HepG2 (cell line): ENCODE data around the gene RNH1. TPM values are rescaled to one million over a fixed set of nuclear protein-coding genes. Genes with fewer than 3 reads are reported as not detected.

Experiments
- ATF2 ChIP-seq: sonication (generic); formaldehyde crosslinking; IDR thresholded peaks from 2 replicates; pipeline ENCODE4 v1.4.0; 2020; ENCODE audit warnings: missing genetic modification reagents
- ATF6 ChIP-seq: sonication (generic); formaldehyde crosslinking; conservative IDR thresholded peaks from 2 replicates; pipeline ENCODE4 v1.4.0; 2020; ENCODE audit warnings: missing genetic modification reagents
- FOXC1 ChIP-seq: sonication (generic); formaldehyde crosslinking; IDR thresholded peaks from 2 replicates; pipeline ENCODE4 v1.8.0; 2022; ENCODE audit warnings: mild to moderate bottlenecking, missing genetic modification reagents, borderline replicate concordance
- HNF1A ChIP-seq, 2 experiments: sonication (generic) in 1 of 2; formaldehyde crosslinking in 1 of 2; IDR thresholded peaks; 2 replicates each; pipeline versions ENCODE4 v1.4.0 to v1.6.1; 2016 to 2020; ENCODE audit warnings: borderline replicate concordance in 1 of 2, low read depth in 1 of 2, mild to moderate bottlenecking in 1 of 2, missing genetic modification reagents in 1 of 2
- NR2F6 ChIP-seq, 2 experiments: IDR thresholded peaks; 2 replicates each; pipeline ENCODE4 v1.6.1; 2016; ENCODE audit warnings: antibody characterized with exemption in 1 of 2, mild to moderate bottlenecking in 1 of 2
- YY1 ChIP-seq: IDR thresholded peaks from 2 replicates; pipeline ENCODE4 v1.6.1; 2011; ENCODE audit warnings: low read length, low read depth, moderate library complexity, mild to moderate bottlenecking; ENCODE audit not compliant: insufficient read depth, insufficient replicate concordance
- ZBED4 ChIP-seq: sonication (generic); formaldehyde crosslinking; IDR thresholded peaks from 2 replicates; pipeline ENCODE4 v1.4.0; 2020; ENCODE audit warnings: missing genetic modification reagents, borderline replicate concordance
- ZNF512B ChIP-seq: sonication (generic); formaldehyde crosslinking; IDR thresholded peaks from 2 replicates; pipeline ENCODE4 v1.5.1; 2020; ENCODE audit warnings: missing genetic modification reagents, mild to moderate bottlenecking, borderline replicate concordance
- ZNF597 ChIP-seq: sonication (generic); formaldehyde crosslinking; IDR thresholded peaks from 2 replicates; pipeline ENCODE4 v1.5.0; 2020; ENCODE audit warnings: missing genetic modification reagents
- polyA plus RNA-seq, 8 experiments: library from polyadenylated mRNA; depleted of rRNA in 3 of 8; stranded (reverse) in 7 of 8; unstranded in 1 of 8; fragments of >200 nt; fragmentation: Illumina TruSeq in 4 of 8; extraction: Trizol in 4 of 8; gene quantifications; 2 replicates each; pipeline versions ENCODE4 v1.2.1 to v1.2.3, GENCODE V29; 2011 to 2016; ENCODE audit warnings: low read depth in 4 of 8, missing spikeins in 1 of 8, mixed read lengths in 1 of 8; ENCODE audit not compliant: insufficient read depth in 1 of 8
- total RNA-seq, 5 experiments: library from RNA; depleted of rRNA; stranded (reverse); fragments of >200 nt; fragmentation: Illumina TruSeq; extraction: Trizol; gene quantifications; 2 replicates each; pipeline ENCODE4 v1.2.3, GENCODE V29; 2016; ENCODE audit warnings: low read depth in 1 of 5

RNH1 gene
- total and polyA plus RNA-seq, 2 of the 13 experiments (the other 11 are each of a cell fraction or from before 2014, with no cell fraction given) = 36.0 to 74.1 TPM

- TF ChIP-seq HNF1A (IDR thresholded peaks at IDR 0.05; ENCODE audit: low read depth) (no peak), HNF1A (CRISPR knock-in tag; IDR thresholded peaks at IDR 0.05; ENCODE audit: borderline replicate concordance) (0 out of 2 replicates have a peak, but pooled peaks have one; percentile 42), ATF6 (CRISPR knock-in tag) (no peak), ZNF512B (CRISPR knock-in tag) (no peak), ZBED4 (CRISPR knock-in tag) (no peak), FOXC1 (CRISPR knock-in tag) (no peak; the same call in 1 of the 2 replicates), YY1 (peak; percentile 20), ATF2 (CRISPR knock-in tag) (no peak), NR2F6 (IDR thresholded peaks at IDR 0.05) (no peak), NR2F6 (CRISPR knock-in tag; IDR thresholded peaks at IDR 0.05) (peak; percentile 37; the same call in 1 of the 2 replicates), ZNF597 (no peak)
These were observed 626 bp downstream of the RNH1 start (continued) for GRCh38 chr11:506238-506994.
